ENCODE results near the gene PLEKHM1. TPM values are rescaled to one million over a fixed set of nuclear protein-coding genes. Genes with fewer than 3 reads are reported as not detected.

Gene PLEKHM1
- total RNA-seq, 1 experiment from 2014 or later = 5.6 TPM

DNA sequence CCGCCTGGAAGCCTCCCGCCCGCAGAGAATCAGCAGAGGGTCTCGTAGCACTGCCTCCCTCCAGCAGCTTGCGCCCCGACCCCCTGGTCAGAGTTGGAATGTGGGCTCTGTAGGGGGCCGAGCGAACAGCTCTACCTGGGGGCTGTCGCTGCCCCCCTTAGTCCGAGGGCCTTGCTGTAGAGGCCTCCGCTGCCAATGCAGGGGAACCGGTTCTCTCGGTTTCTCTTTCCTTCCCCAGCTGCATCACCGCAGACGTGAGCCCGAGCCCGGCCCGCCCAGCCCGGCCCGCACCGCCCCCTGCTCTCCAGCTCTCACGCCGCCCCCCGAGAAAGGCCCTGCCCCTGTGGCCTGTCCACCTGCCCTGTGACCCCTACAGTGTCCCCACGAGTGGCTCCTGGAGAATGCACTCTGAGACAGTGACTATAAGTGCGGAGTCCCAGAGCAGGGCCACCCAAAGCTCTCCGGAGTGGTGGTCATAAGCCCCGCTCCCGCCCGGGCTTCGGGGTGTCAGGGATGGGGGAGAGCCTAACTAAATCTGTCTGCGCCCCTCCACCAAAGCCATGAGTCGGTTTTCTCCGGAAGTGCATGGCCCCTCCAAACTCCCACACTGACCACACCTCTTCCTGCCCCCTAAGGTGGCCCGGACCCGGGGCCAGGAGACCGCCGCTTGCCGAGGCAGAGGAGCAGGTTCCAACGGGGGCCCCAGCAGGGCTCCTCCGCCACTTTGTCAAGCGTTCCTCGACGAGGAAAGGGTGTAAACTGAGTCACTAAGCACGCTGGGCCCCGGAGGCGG is 59.6 kb downstream of the PLEKHM1 start:
- DNase-seq (ENCODE audit: low spot score) = no peak
- in situ Hi-C loops (cut with HindIII; ENCODE audit: low sequenced_read_pairs) = no loop called here

- in situ Hi-C loops (cut with HindIII; ENCODE audit: low sequenced_read_pairs) = no loop called here
- no peak for DNase-seq (ENCODE audit: low spot score)
These were observed 60.3 kb downstream of the PLEKHM1 start for GRCh38 chr17:45430006-45430737.

DNA sequence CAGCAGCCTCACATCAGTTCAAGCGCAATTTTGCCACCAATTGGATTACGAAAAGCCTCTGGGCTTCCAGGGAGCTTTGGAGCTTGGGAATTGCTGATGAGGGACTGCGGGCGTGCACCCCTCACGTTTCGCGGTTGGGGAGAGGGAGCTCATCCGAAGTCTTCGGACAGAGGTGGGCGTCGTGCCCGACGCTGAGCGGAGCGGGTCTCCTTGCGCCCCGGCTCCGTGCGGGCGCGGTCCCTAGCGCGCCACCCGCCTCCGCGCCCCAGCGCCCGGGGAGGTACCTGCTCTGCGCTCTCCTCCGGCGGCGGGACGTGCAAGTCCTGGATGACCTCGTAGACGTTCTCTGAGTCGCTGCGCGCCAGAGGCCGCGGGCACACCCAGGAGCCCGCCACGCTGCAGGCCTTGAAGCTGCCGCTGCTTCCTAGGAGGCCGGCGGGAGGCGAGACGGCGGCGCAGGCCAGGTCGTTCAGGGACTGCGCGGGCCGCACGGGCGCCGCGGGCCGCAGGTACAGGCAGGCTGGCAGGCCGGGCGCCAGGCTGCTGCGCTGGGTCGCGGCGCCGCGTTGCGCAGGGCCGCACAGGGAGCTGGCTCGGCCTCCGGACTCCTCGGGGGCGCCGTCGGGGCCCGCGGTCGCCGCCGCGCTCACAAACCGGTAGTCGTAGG is 61.0 kb downstream of the PLEKHM1 start:
- no peak for DNase-seq (ENCODE audit: low spot score)
- in situ Hi-C loops (cut with HindIII; ENCODE audit: low sequenced_read_pairs) = no loop called here

DNA sequence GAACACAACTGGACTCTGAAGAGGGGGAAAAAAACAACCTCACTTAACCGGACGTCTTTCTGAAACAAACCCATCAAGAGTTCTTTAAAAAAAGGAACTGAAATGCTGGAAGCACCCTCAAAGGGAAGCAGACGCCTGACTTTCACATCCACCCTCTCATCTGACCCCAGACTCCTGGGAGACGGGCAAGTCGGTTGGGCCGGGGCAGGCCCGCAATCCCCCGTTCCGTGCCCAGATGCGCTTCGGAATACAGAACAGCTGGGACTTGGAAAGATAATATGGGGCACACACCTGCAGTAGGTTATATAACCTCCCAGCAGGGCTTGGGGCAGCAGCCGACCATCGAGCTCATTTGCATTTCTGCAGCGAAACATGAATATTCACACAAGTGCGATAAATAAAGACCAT is 61.6 kb downstream of the PLEKHM1 start:
- no peak for DNase-seq (ENCODE audit: low spot score)
- in situ Hi-C loops (cut with HindIII; ENCODE audit: low sequenced_read_pairs) = no loop called here

DNA sequence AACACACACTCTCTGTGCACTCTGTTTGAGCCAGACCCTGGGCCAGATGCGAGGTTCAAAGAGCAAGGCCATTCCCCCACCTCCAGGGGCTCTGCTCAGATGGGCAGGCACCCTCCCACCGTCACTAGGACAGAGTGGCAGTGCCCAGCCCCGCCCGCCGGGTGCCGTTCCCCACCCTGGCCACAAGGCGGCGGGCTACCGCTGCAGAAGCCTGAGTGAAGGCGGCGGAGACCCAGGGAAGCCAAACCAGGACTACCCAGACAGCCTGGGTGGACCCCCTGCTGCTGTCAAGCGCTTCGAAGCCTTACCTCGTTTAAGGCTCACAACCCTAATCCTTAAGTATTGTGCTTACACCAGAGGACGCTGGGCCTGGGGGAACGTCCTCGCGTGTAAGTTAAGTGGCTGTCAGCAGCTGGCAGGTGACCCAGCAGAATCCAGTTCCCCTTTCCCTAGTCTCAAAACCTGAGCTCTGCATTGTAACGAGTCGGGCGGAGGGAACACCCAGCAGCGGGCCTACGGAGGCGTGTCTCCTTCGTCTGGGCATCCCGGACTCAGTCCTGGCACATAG is 62.4 kb downstream of the PLEKHM1 start:
- DNase-seq (ENCODE audit: low spot score) = peak; percentile 77
- in situ Hi-C loops (cut with HindIII; ENCODE audit: low sequenced_read_pairs) = no loop called here

DNA sequence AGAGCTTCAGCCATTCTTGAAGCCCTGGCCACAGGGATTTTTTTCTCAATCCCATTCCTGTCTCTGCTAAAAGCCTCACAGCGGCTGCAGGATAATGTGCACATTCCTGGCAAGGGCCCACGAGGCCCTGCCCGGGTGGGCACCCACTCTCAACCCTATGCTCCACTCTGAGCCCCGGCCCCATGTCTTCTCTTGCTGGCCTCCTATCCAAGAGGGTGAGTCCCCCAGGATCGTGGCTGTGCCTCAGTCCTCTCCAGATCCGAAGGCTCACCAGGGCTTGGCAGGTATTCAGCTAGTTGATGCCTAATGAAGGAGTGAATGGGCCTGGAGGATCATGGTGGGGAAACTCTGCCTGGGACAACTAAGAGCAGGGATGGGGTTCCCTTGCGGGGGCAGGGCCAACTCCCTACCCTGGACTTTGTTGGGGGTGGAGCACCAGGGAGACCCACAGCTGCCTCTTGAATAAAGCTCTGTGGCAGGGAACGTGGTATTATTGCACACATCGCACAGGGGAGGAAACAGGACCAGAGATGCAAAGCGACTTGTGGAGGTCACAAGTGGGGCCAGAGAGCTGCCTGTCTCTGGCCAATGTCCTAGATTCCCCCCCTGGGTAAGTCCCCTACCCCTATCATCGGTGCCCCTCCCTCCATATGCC is 63.2 kb downstream of the PLEKHM1 start:
- no peak for DNase-seq (ENCODE audit: low spot score)
- in situ Hi-C loops (cut with HindIII; ENCODE audit: low sequenced_read_pairs) = no loop called here

GRCh38 chr17:45426561-45426960 is 64.0 kb downstream of the PLEKHM1 start:
- DNase-seq (ENCODE audit: low spot score) = no peak
- in situ Hi-C loops (cut with HindIII; ENCODE audit: low sequenced_read_pairs) = no loop called here

DNA sequence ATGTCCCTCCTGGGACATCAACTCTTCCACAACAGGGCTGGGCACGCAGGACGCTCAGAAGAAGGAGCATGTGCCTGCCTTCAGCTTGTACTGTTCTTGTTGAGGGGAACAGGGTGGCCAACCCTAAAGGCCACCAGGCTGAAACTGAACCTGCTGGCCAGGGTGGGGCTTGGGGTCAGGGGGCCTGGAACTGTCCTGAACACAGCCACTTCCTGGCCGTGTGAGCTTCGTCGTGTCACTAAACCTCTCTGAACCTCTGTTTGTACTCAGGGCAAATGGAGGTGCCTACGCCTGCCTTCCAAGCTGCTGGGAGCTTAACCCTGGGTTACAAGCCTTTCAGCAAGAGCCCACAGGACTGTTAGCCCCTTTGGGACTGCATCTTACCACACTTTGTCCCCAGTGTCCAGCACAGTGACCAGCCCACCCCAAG is 64.5 kb downstream of the PLEKHM1 start:
- in situ Hi-C loops (cut with HindIII; ENCODE audit: low sequenced_read_pairs) = no loop called here
- DNase-seq (ENCODE audit: low spot score) = no peak

DNA sequence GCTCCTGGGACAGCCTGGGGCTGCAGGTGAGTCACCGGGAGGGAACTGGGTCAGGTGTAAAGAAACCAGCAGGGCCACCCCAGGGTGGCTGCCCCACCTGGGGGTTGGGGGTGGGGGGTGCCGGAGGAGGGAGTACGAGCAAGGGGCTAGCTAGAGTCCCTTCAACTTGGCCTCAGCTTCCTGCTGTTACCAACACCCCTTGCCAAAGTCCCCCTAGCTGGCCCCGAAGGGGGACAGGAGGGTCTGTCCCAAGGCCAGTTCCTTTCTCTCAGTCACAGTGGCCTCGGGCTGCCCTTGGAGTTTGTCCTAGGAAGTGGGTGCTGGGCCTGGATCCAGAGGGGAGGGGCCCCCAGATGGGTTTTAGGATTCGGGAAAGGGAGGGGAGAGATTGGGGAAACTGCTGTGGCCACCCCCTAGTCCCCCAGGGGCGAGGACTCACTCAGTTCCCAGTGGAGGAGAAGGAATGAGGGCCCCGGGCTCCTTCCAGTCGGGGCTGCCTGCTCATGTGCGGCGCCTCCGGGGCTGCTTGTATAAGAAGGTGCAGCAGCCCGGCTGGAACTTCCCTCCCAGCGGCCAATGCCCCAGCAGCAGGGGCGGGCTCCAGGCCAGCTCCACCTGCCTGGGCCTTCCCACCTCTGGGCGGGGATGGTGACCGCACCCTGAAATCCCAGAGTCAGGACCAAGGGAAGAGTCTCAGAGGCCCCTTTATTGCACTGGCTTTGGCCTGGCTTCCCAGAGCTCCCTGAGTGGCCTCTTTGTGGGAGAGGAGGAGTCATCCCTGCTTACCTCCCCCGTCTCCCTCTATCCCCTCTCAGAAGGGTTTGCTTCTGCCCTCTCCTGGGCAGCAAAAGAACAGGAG is 65.2 kb downstream of the PLEKHM1 start:
- in situ Hi-C loops (cut with HindIII; ENCODE audit: low sequenced_read_pairs) = no loop called here
- DNase-seq (ENCODE audit: low spot score) = peak; percentile 74

DNA sequence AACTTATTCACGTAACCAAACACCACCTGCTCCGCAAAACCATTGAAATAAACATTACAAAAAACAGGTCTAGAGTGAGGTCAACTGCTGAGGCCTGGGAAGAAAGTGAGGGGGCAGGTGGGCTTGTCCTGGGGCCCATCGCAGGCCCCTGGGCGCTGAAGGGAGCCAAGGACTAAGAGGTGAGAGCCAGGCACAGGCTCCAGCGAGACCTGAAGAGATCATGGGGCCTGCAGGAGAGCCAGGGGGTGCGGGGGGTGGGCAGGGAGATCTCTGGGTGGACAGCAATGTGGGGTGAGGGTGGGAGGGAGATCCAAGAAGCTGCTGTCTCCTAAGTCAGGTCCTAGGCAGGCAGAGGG is 65.8 kb downstream of the PLEKHM1 start:
- DNase-seq (ENCODE audit: low spot score) = no peak
- in situ Hi-C loops (cut with HindIII; ENCODE audit: low sequenced_read_pairs) = no loop called here

- no peak for DNase-seq (ENCODE audit: low spot score)
These were observed 66.6 kb downstream of the PLEKHM1 start for GRCh38 chr17:45423975-45424335.

GRCh38 chr17:45423304-45423974 is 67.1 kb downstream of the PLEKHM1 start:
- no peak for DNase-seq (ENCODE audit: low spot score)
- in situ Hi-C loops (cut with HindIII; ENCODE audit: low sequenced_read_pairs) = no loop called here

More at GRCh38 chr17:45423975-45424335, 66.6 kb downstream of the PLEKHM1 start:
- in situ Hi-C loops (cut with HindIII; ENCODE audit: low sequenced_read_pairs) = no loop called here

- in situ Hi-C loops (cut with HindIII; ENCODE audit: low sequenced_read_pairs) = no loop called here
- no peak for DNase-seq (ENCODE audit: low spot score)
These were observed 75.3 kb downstream of the PLEKHM1 start for GRCh38 chr17:45414990-45415881.

- in situ Hi-C loops (cut with HindIII; ENCODE audit: low sequenced_read_pairs) = no loop called here
- DNase-seq (ENCODE audit: low spot score) = no peak
These were observed 77.0 kb downstream of the PLEKHM1 start for GRCh38 chr17:45413498-45413923.

GRCh38 chr17:45411348-45412105 is 79.0 kb downstream of the PLEKHM1 start:
- DNase-seq (ENCODE audit: low spot score) = no peak
- in situ Hi-C loops (cut with HindIII; ENCODE audit: low sequenced_read_pairs) = no loop called here
